AG04450 (cell line): ENCODE results near the gene BABAM2. TPM values are rescaled to one million over a fixed set of nuclear protein-coding genes. Genes with fewer than 3 reads are reported as not detected.

Source experiments
- CTCF ChIA-PET: fragments of 300-600, 350-600 bp; formaldehyde crosslinking; extraction: SDS; loops from one replicate; lab custom pipeline; 2022; ENCODE audit warnings: antibody characterized with exemption, inconsistent platforms; lab: Charles Lee
- POLR2A ChIA-PET: fragments of 350-600 bp; formaldehyde crosslinking; extraction: SDS; loops from one replicate; lab custom pipeline; 2021; ENCODE audit warnings: antibody characterized with exemption, inconsistent platforms; lab: Yijun Ruan, JAX
- DNase-seq: peaks from one replicate; pipeline ENCODE4 v3.0.0-alpha.2; 2011; ENCODE audit warnings: low read depth, low spot score
- H3K27ac ChIP-seq: one replicate; pipeline ENCODE4 v1.5.1; 2012; ENCODE audit warnings: low read depth, low read length, control low read depth
- H3K27me3 ChIP-seq: one replicate; pipeline ENCODE4 v1.6.0; 2012; ENCODE audit warnings: low read length; ENCODE audit not compliant: control insufficient read depth, insufficient read depth
- H3K4me3 ChIP-seq: 2 replicates; pipeline ENCODE4 v1.5.1; 2011; ENCODE audit warnings: mild to moderate bottlenecking, low read depth, low read length, control low read depth
- H3K9me3 ChIP-seq: 2 replicates; pipeline ENCODE4 v1.5.1; 2012; ENCODE audit warnings: low read length; ENCODE audit not compliant: control insufficient read depth, insufficient read depth
- CTCF ChIP-seq: IDR thresholded peaks from 2 replicates; pipeline ENCODE4 v1.5.1; 2011; ENCODE audit warnings: low read depth, low read length, control low read depth, inconsistent platforms
- polyA plus RNA-seq: library from polyadenylated mRNA; depleted of rRNA; stranded (reverse); fragments of >200 nt; gene quantifications from 2 replicates; pipeline ENCODE4 v1.2.3, GENCODE V29; 2011

Gene BABAM2
- polyA plus RNA-seq, 1 experiment = 44.5 TPM

DNA sequence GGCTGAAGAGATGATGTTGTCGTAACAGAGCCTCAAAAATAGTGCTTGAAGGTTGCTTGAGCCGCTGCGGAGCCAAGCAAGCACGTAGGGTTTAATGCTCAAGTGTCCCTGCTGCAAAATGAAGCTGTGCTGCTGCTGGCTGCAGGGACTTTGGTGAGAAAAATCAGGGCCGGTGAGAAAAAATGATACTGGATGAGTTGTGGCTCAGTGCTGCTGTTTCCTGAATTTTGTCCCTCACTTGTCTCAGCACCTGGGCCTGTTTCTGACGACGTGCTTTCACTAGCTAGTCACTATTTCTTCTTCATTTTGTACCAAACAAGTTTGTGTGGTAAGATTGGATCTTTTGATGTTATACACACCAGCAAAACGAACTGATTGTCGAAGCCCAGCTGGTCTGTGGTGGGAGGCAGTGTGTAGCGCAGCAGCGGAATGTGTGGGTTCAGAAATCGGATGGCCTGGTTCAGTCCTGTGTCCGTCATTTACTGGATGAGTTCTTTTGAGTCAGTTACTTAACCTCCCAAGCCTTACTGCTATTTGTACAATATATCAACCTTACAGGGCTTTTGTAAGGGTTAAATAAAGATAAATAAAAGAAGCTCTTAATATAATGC lies 329.3 kb downstream of the BABAM2 start:
- no peak for DNase-seq
- H3K9me3 ChIP-seq = no peaks in the 10 kb centered on the region
- CTCF ChIA-PET = interaction anchor here (0.6 kb wide), 1 partner anchor 86 kb away, joined by 3 read pairs; no protein-coding TSS in a partner anchor
- no peak overlapping the region for H3K27ac ChIP-seq
- no peaks in the 10 kb centered on the region for H3K27me3 ChIP-seq
- TF ChIP-seq CTCF = no peak
- H3K4me3 ChIP-seq = no peak overlapping the region
- POLR2A ChIA-PET = no interaction called here

GRCh38 chr2:28224648-28225472 lies 334.3 kb downstream of the BABAM2 start:
- ChIA-PET CTCF (interaction anchor here (0.6 to 1.3 kb wide), 4 partner anchors 189 to 521 kb away, joined by 4 to 8 read pairs (median 4); no protein-coding TSS in a partner anchor), POLR2A (interaction anchor here (0.6 to 1.6 kb wide), 16 partner anchors 38 to 651 kb away, joined by 3 to 11 read pairs (median 5); partner anchors contain the start of genes BABAM2, FOSL2 and RBKS)
- H3K4me3 ChIP-seq = no peak overlapping the region
- H3K27me3 ChIP-seq = no peaks in the 10 kb centered on the region
- H3K9me3 ChIP-seq = no peaks in the 10 kb centered on the region
- peak; percentile 79 for DNase-seq
- H3K27ac ChIP-seq = peak overlapping the region; percentile 89
- TF ChIP-seq CTCF = no peak

- POLR2A ChIA-PET = interaction anchor here (0.7 to 1.6 kb wide), 6 partner anchors 50 to 335 kb away, joined by 3 to 6 read pairs (median 5); partner anchors contain the start of genes BABAM2 and RBKS
- Histone ChIP-seq H3K27ac (peak overlapping the region; percentile 89), H3K9me3 (no peaks in the 10 kb centered on the region), H3K27me3 (no peaks in the 10 kb centered on the region), H3K4me3 (no peak overlapping the region)
- no peak for DNase-seq
- CTCF ChIA-PET = interaction anchor here (0.6 to 1.3 kb wide), 3 partner anchors 459 to 522 kb away, joined by 4 read pairs; no protein-coding TSS in a partner anchor
- TF ChIP-seq CTCF = no peak
Observed at GRCh38 chr2:28225473-28226080, 335.0 kb downstream of the BABAM2 start.

DNA sequence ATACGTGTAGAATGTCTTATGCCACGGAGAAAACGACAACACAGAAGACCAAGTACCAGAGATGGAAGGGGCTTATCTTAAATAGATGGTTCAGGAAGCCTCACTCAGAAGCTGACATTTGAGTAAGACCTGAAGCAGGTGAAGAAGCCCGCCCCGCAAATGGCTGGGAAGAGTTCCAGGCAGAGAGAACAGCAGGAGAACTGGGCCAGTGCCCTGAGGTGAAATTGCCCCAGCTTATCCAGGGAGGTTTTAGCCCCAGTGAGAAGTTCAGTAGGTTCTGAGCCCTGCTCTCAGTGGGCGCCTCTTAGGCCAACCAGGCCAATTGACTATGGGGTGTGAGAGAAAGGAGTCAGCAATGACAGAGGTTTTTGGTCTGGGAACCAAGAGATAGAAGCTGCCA lies 336.0 kb downstream of the BABAM2 start:
- no peak overlapping the region for H3K27ac ChIP-seq
- no peaks in the 10 kb centered on the region for H3K9me3 ChIP-seq
- CTCF ChIA-PET = no interaction called here
- DNase-seq = no peak
- TF ChIP-seq CTCF = no peak
- H3K27me3 ChIP-seq = no peaks in the 10 kb centered on the region
- H3K4me3 ChIP-seq = no peak overlapping the region
- POLR2A ChIA-PET = no interaction called here
